A673 (cell line): ENCODE data around the gene ARF6. TPM values are rescaled to one million over a fixed set of nuclear protein-coding genes. Genes with fewer than 3 reads are reported as not detected.

Source experiments
- BruUV-seq: library from RNA; stranded (reverse); fragments of 400-500 nt; replicated peaks from 2 replicates; lab custom pipeline; 2021; lab: Mats Ljungman, UMichigan
- CTCF ChIA-PET: fragments of 300-600 bp; sonication (Branson Sonifier 250); formaldehyde crosslinking; loops from one replicate; lab custom pipeline; 2022; ENCODE audit warnings: antibody characterized with exemption; lab: Charles Lee
- POLR2A ChIA-PET: fragments of 300-600 bp; sonication (Branson Sonifier 250); formaldehyde crosslinking; loops from one replicate; lab custom pipeline; 2022; ENCODE audit warnings: antibody characterized with exemption; ENCODE audit not compliant: low non-redundant PET; lab: Charles Lee
- DNase-seq: peaks from one replicate; pipeline ENCODE4 v3.0.0-alpha.2; 2015; ENCODE audit warnings: low spot score
- H3K27ac ChIP-seq: fragments of 200-600 bp; sonication (generic); 2 replicates; pipeline ENCODE4 v1.5.1; 2016; ENCODE audit warnings: mixed run types, low read depth, mild to moderate bottlenecking, mixed read lengths, antibody characterized with exemption, low read length; ENCODE audit not compliant: poor library complexity, severe bottlenecking
- H3K27me3 ChIP-seq: fragments of 200-600 bp; sonication (generic); replicated peaks from 2 replicates; pipeline ENCODE4 v1.6.1; 2017; ENCODE audit warnings: mixed run types, low read depth, mild to moderate bottlenecking, mixed read lengths, antibody characterized with exemption, low read length; ENCODE audit not compliant: insufficient read depth, poor library complexity
- H3K36me3 ChIP-seq: fragments of 200-600 bp; sonication (generic); 2 replicates; pipeline ENCODE4 v1.6.1; 2016; ENCODE audit warnings: mixed run types, mild to moderate bottlenecking, mixed read lengths, antibody characterized with exemption, low read length; ENCODE audit not compliant: insufficient read depth, poor library complexity, severe bottlenecking
- H3K4me1 ChIP-seq: fragments of 200-600 bp; sonication (generic); 2 replicates; pipeline ENCODE4 v1.6.1; 2017; ENCODE audit warnings: mixed run types, mild to moderate bottlenecking, mixed read lengths, antibody characterized with exemption, low read length; ENCODE audit not compliant: insufficient read depth, poor library complexity, severe bottlenecking
- H3K4me3 ChIP-seq: fragments of 200-600 bp; sonication (generic); 2 replicates; pipeline ENCODE4 v1.5.1; 2016; ENCODE audit warnings: low read depth, mixed run types, mild to moderate bottlenecking, mixed read lengths, low read length; ENCODE audit not compliant: poor library complexity, severe bottlenecking
- H3K9me3 ChIP-seq: fragments of 200-600 bp; sonication (generic); 2 replicates; pipeline ENCODE4 v1.6.1; 2016; ENCODE audit warnings: mixed run types, low read depth, mild to moderate bottlenecking, mixed read lengths, antibody characterized with exemption, low read length; ENCODE audit not compliant: poor library complexity, severe bottlenecking
- EZH2 ChIP-seq: fragments of 200-600 bp; sonication (generic); IDR thresholded peaks from 2 replicates; pipeline ENCODE4 v1.6.1; 2017; ENCODE audit warnings: borderline replicate concordance, low read depth, mild to moderate bottlenecking, mixed read lengths, antibody characterized with exemption, low read length; ENCODE audit not compliant: poor library complexity, severe bottlenecking
- intact Hi-C: fragments of 100-400 bp; cut with micrococcal nuclease; formaldehyde crosslinking; loops from one replicate; pipeline ENCODE4 v1.10.0; 2022; ENCODE audit not compliant: unreplicated experiment
- total RNA-seq: library from RNA; stranded (reverse); gene quantifications from 2 replicates; pipeline ENCODE4 v1.2.3, GENCODE V29; 2021
- TF ChIP-seq, protein P1 (sequence below): fragments of 300-800, 200-600 bp; sonication (generic); conservative IDR thresholded peaks from 2 replicates; pipeline ENCODE4 v1.5.1; 2017; ENCODE audit warnings: low read depth, mild to moderate bottlenecking, antibody characterized with exemption, low read length, moderate library complexity, mixed read lengths

The ARF6 gene
- total RNA-seq, 1 experiment from 2014 or later, result 67.6 TPM

DNA sequence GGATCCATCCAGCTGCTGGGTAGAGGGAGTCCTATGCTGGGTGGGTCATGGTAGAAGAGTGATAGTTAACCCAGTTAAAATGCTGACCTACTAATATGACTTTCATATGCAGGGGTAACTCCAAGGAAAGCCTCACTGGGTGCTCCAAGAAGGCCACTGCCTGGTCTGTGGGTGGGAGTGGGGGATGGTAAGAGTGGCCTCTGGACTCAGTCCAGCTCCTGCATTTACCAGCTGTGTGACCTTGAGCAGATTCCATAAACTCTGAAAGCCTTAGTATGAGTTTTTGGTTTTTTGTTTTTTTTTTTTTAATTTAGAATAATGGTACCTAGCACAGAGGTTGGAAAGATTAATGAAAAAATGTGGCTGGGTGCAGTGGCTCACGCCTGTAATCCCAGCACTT, 51.6 kb downstream of the ARF6 start:
- intact Hi-C loops, result no loop called here
- H3K4me3 ChIP-seq, result no peak overlapping the region
- H3K36me3 ChIP-seq, result no peaks in the 10 kb centered on the region
- ChIA-PET CTCF (no interaction called here), POLR2A (no interaction called here)
- no peaks in the 10 kb centered on the region for H3K9me3 ChIP-seq
- no peak for TF ChIP-seq EZH2
- TF ChIP-seq, protein P1, sequence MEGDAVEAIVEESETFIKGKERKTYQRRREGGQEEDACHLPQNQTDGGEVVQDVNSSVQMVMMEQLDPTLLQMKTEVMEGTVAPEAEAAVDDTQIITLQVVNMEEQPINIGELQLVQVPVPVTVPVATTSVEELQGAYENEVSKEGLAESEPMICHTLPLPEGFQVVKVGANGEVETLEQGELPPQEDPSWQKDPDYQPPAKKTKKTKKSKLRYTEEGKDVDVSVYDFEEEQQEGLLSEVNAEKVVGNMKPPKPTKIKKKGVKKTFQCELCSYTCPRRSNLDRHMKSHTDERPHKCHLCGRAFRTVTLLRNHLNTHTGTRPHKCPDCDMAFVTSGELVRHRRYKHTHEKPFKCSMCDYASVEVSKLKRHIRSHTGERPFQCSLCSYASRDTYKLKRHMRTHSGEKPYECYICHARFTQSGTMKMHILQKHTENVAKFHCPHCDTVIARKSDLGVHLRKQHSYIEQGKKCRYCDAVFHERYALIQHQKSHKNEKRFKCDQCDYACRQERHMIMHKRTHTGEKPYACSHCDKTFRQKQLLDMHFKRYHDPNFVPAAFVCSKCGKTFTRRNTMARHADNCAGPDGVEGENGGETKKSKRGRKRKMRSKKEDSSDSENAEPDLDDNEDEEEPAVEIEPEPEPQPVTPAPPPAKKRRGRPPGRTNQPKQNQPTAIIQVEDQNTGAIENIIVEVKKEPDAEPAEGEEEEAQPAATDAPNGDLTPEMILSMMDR, result no peak
- BruUV-seq, result no TSS peak
- H3K27me3 ChIP-seq, result no peaks in the 10 kb centered on the region
- peaks cover 51% of the 10 kb centered on the region for H3K4me1 ChIP-seq
- no peak for DNase-seq
- H3K27ac ChIP-seq, result no peak overlapping the region

DNA sequence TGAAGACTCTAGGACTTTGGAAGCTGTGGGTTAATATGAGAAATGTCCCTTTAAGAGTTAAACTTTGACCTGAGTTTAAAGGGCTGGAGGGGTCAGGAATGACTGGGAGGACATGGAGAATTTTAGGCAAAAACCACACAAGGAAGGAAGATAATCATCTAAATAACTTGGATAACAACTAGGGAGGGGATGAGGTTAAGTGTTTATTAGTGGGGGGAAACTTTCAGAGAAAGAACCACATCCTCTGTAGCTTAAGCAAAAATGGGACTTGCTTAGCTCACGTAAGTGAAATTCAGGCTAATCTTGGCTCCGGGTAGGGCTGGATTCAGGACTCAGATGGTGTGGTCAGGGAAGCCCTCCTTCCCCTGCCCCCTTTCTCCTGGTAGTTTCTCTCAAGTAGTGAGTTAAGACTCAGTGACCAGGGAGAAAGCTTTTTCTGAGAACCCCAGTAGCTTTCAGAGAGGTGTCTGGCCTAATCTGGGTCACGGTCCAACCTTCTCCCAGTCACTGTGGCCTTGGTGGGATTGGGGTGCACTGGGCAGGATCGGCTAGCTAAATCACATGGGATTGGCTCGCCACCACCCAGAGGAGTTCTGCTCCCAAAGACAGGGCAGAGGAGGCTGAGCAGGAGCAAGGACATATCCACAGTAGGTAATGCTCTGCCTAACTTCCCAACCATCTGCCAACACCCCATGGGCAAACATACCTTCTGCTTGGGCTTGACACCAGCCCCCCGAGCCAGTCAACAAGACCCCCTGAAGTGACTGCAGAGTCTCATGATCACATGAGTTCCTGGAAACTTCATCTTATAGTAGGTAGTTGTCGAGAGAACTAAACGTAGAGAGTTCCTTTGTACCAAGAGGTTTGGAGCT, 52.8 kb downstream of the ARF6 start:
- Histone ChIP-seq H3K27ac (peak overlapping the region; percentile 4), H3K27me3 (no peaks in the 10 kb centered on the region), H3K4me1 (peaks cover 48% of the 10 kb centered on the region), H3K4me3 (no peak overlapping the region), H3K36me3 (no peaks in the 10 kb centered on the region), H3K9me3 (no peaks in the 10 kb centered on the region)
- ChIA-PET CTCF (no interaction called here), POLR2A (no interaction called here)
- intact Hi-C loops, result loop anchor here (1.0 to 2.0 kb wide), 2 partner anchors 53 to 116 kb away; partner anchors contain the start of gene ARF6
- no peak for TF ChIP-seq EZH2
- TF ChIP-seq, protein P1, result no peak
- BruUV-seq, result no TSS peak
- no peak for DNase-seq

Other genes starting within 250 kb of the ARF6 start
- gene POLE2, start 204.9 kb upstream of the ARF6 start, total RNA-seq, result 39.5 and 42.1 TPM in 2 replicates
- 1.3 TPM in 2 replicates for gene KLHDC1, start 200.0 kb upstream of the ARF6 start, total RNA-seq
- 34.0 and 39.6 TPM in 2 replicates for gene KLHDC2, start 124.9 kb upstream of the ARF6 start, total RNA-seq
- gene NEMF, start 40.3 kb upstream of the ARF6 start, total RNA-seq, result 77.5 and 80.2 TPM in 2 replicates
- 11.9 and 14.3 TPM in 2 replicates for gene VCPKMT, start 223.5 kb downstream of the ARF6 start, total RNA-seq